IMR-90 (cell line): Measurements from ENCODE around the gene PTPRS.

Experiments
- CHD1 ChIP-seq: IDR thresholded peaks from 2 replicates; pipeline ENCODE4 v1.6.1; 2012; ENCODE audit warnings: low read depth, low read length, improper control_type of control experiment
- CTCF ChIP-seq: conservative IDR thresholded peaks from 2 replicates; pipeline ENCODE4 v1.5.1; 2012; ENCODE audit warnings: mild to moderate bottlenecking, low read depth, low read length, improper control_type of control experiment
- MAFK ChIP-seq: IDR thresholded peaks from 2 replicates; pipeline ENCODE4 v1.6.1; 2012; ENCODE audit warnings: low read depth, low read length, improper control_type of control experiment
- MAZ ChIP-seq: IDR thresholded peaks from 2 replicates; pipeline ENCODE4 v1.6.1; 2012; ENCODE audit warnings: low read depth, mild to moderate bottlenecking, low read length, improper control_type of control experiment, moderate library complexity, borderline replicate concordance
- MXI1 ChIP-seq: IDR thresholded peaks from 2 replicates; pipeline ENCODE4 v1.6.1; 2012; ENCODE audit warnings: low read depth, mild to moderate bottlenecking, low read length, moderate library complexity, borderline replicate concordance
- POLR2A ChIP-seq: IDR thresholded peaks from 2 replicates; pipeline ENCODE4 v1.6.1; 2012; ENCODE audit warnings: mild to moderate bottlenecking, low read depth, low read length
- RAD21 ChIP-seq: IDR thresholded peaks from 2 replicates; pipeline ENCODE4 v1.6.1; 2012; ENCODE audit warnings: low read length, improper control_type of control experiment
- RCOR1 ChIP-seq: IDR thresholded peaks from 2 replicates; pipeline ENCODE4 v1.6.1; 2012; ENCODE audit warnings: mild to moderate bottlenecking, low read length, improper control_type of control experiment; ENCODE audit not compliant: insufficient replicate concordance
- RFX5 ChIP-seq: IDR thresholded peaks from 2 replicates; pipeline ENCODE4 v1.8.0; 2012; ENCODE audit warnings: low read depth, mild to moderate bottlenecking, low read length, moderate library complexity
- SMC3 ChIP-seq: fragments of 150-350 bp; IDR thresholded peaks from 2 replicates; pipeline ENCODE4 v1.6.1; 2016; ENCODE audit warnings: low read depth, mild to moderate bottlenecking, antibody characterized with exemption, low read length, moderate library complexity
- USF2 ChIP-seq: fragments of 150-350 bp; IDR thresholded peaks from 2 replicates; pipeline ENCODE4 v1.6.1; 2017; ENCODE audit warnings: mild to moderate bottlenecking, antibody characterized with exemption, low read length, low read depth
- TF ChIP-seq, protein P1 (sequence below): fragments of 150-350 bp; IDR thresholded peaks from 2 replicates; pipeline ENCODE4 v1.6.1; 2016; ENCODE audit warnings: low read depth, mild to moderate bottlenecking, low read length, moderate library complexity, borderline replicate concordance

GRCh38 chr19:5349041-5349440 lies 8.4 kb upstream of the PTPRS start:
- TF ChIP-seq CTCF: no peak
- TF ChIP-seq RFX5: no peak
- no peak for TF ChIP-seq RAD21
- no peak for TF ChIP-seq CHD1
- TF ChIP-seq, protein P1, sequence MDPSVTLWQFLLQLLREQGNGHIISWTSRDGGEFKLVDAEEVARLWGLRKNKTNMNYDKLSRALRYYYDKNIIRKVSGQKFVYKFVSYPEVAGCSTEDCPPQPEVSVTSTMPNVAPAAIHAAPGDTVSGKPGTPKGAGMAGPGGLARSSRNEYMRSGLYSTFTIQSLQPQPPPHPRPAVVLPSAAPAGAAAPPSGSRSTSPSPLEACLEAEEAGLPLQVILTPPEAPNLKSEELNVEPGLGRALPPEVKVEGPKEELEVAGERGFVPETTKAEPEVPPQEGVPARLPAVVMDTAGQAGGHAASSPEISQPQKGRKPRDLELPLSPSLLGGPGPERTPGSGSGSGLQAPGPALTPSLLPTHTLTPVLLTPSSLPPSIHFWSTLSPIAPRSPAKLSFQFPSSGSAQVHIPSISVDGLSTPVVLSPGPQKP: no peak
- no peak for TF ChIP-seq MAFK
- TF ChIP-seq USF2: no peak
- no peak for TF ChIP-seq POLR2A
- no peak for TF ChIP-seq MXI1
- TF ChIP-seq SMC3: no peak
- no peak for TF ChIP-seq MAZ
- TF ChIP-seq RCOR1: no peak
